ENCODE measurements around the gene DPPA5.

The DPPA5 gene

DNA sequence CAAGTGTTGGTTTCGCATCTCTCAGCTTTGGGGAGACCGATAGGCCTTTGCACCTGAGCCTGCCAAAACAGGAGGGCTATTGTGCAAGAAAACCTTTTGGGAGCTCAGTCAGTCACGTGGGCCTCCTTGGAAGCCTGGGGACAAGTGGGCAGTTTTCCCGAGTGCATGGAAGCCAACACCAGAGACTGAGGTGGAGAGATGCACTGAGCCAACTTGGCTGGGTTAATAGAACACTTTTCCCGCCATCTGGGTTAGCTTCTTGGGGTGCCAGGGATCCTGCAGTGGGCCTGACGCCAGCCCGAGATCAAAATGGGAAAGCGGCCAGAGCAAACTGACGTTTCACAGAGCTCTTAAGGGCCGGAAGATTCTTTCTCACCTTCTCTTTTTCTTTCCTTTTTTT is 18.4 kb upstream of the DPPA5 start:
- Mint-ChIP-seq H3K27me3 (no peaks in the 10 kb centered on the region), H3K36me3 (no peaks in the 10 kb centered on the region), H3K9me3 (ENCODE audit: low read depth) (no peaks in the 10 kb centered on the region), H3K27ac (no peak overlapping the region), H3K4me3 (no peak overlapping the region), H3K4me1 (ENCODE audit: low read depth) (no peaks in the 10 kb centered on the region)

DNA sequence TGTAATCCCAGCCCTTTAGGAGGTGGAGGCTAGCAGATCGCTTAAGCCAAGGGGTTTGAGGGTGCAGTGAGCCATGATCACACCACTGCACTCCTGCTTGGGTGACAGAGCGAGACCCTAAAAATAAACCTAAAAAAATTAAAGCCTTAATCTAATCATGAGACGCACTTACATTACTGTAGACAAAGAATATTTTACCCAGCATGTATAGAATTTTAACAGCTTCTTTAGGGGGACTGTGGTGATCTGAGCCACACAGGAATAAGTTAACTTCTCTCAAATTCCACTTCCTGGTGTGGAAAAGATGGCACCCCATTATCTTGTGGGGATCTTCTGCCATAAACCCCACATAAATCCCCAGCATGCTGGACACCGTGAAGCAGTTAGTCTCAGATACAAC is 17.9 kb upstream of the DPPA5 start:
- H3K4me3 Mint-ChIP-seq, result no peak overlapping the region
- H3K4me1 Mint-ChIP-seq (ENCODE audit: low read depth), result no peaks in the 10 kb centered on the region
- no peaks in the 10 kb centered on the region for H3K9me3 Mint-ChIP-seq (ENCODE audit: low read depth)
- H3K27me3 Mint-ChIP-seq, result no peaks in the 10 kb centered on the region
- H3K27ac Mint-ChIP-seq, result no peak overlapping the region
- H3K36me3 Mint-ChIP-seq, result no peaks in the 10 kb centered on the region

DNA sequence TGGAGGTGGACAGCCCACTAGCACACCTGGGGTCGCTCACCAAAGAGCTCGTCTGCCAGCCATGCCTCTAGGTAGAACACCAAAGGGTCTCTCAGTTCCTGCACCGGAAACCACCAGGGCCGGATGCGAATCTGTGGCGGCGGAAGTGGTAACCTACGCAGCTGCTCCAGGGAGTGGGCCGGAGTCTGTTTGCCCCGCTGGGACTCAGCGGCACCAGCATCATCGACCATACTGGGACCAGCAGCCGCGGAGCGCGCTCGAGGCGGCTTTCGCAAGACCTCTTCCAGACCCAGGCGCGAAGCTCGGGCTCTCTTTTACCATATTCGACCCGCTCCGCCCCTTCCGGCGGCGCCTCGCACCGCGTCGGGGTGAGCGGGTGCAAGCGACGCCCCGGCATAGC is 15.5 kb upstream of the DPPA5 start, which contains the start of gene OOEP:
TSS of gene OOEP (minus strand) at position 335 of the 400 bp plus-strand sequence. CDS start at position 230, 105 bp downstream.
- no peak within 1 kb of the TSS for H3K27ac Mint-ChIP-seq
- H3K27me3 Mint-ChIP-seq, result peaks cover 2% of the 10 kb centered on the region
- no peaks in the 10 kb centered on the region for H3K36me3 Mint-ChIP-seq
- H3K9me3 Mint-ChIP-seq (ENCODE audit: low read depth), result no peaks in the 10 kb centered on the region
- no peaks in the 10 kb centered on the region for H3K4me1 Mint-ChIP-seq (ENCODE audit: low read depth)
- no peak within 1 kb of the TSS for H3K4me3 Mint-ChIP-seq

DNA sequence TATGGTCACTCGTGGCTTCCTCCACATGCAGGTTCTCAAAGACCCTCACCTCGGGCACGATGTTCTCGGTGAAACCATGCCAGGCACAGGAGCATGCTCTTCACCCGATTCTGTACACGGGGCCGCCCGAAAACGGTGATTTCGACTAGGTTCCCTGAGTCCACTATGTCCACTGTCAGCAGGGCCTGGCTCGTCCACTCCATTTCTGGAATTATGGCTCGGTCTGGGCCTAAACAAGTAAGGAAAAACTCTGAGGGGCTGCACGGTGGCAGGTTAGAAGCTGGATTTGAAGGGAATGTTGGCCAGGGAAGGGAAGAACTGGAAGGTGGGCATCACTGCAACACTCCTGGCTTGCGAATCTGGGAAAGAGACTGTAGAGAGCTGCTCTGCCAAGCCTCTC is 15.1 kb upstream of the DPPA5 start:
- Mint-ChIP-seq H3K27ac (no peak overlapping the region), H3K36me3 (no peaks in the 10 kb centered on the region), H3K9me3 (ENCODE audit: low read depth) (no peaks in the 10 kb centered on the region), H3K27me3 (peaks cover 2% of the 10 kb centered on the region), H3K4me3 (no peak overlapping the region), H3K4me1 (ENCODE audit: low read depth) (no peaks in the 10 kb centered on the region)

DNA sequence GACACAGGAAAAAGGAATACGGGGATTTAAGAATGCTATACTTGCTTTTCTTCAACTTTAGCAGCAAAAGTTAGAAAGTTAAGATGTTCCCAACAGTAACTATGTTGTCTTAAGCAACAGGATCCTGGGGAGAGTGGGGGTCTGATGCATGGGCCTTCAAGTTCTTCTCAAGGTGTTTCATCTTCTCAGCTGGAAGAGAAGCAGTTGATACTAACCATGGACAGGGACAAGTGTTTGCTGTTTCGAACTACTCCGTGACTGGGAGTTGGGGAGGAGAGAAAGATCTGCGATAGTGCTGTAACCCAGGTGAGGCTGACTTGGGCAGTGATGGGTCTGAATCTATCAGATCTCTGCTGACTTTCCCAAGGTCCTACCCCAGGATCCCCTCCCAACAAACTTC is 14.6 kb upstream of the DPPA5 start:
- Mint-ChIP-seq H3K36me3 (no peaks in the 10 kb centered on the region), H3K27ac (no peak overlapping the region), H3K4me1 (ENCODE audit: low read depth) (no peaks in the 10 kb centered on the region), H3K27me3 (peaks cover 2% of the 10 kb centered on the region), H3K9me3 (ENCODE audit: low read depth) (no peaks in the 10 kb centered on the region), H3K4me3 (no peak overlapping the region)

DNA sequence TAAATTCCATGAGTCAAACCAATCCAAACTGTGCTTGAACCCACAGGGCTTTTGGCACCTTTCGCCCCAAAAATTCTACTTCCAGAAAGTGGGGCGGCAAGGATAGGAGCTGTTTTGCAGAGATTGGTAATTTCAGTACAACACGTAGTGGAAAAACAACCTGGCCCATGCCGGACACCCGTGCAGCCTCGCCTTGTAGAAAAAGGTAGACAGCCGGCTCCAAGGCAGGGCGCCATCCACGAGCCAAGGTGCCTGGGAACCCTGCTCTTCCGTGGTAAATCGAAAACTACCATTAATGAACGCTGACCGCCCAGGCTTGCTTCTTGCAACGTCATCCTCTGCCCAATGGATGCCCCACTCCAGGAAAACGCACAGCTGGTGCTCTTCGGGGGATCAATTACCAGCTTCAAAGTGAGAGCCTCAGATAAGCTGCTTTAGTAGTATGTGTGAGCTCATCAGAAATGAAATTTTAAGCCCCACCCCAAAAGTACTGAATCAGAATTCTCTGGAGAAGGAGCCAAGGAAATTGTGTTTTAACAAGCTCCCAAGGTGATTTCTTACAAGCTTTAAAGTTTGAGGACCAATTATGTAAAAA is 13.8 kb upstream of the DPPA5 start:
- Mint-ChIP-seq H3K4me3 (no peak overlapping the region), H3K9me3 (ENCODE audit: low read depth) (no peaks in the 10 kb centered on the region), H3K36me3 (no peaks in the 10 kb centered on the region), H3K27me3 (peaks cover 2% of the 10 kb centered on the region), H3K27ac (no peak overlapping the region), H3K4me1 (ENCODE audit: low read depth) (no peaks in the 10 kb centered on the region)

DNA sequence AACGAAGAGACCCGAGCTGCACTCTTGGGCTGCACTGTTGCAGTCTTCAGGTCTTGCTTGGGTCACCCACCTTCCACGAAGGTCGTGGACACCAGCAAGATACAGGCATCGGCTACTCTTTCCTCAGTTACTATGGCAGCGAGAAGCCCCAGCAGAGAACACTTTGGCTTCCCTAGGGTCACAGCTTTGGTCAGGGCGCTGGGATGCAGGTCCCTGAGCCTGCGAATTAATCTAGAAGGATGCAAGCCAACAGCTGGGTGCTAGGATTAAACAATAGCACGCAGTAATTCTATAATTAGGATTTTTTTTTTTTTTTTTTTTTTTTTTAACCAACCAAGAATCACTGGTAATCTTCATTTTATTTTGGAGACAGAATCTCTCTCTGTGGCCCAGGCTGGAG is 10.5 kb upstream of the DPPA5 start:
- Mint-ChIP-seq H3K27me3 (peaks cover 2% of the 10 kb centered on the region), H3K9me3 (ENCODE audit: low read depth) (no peaks in the 10 kb centered on the region), H3K4me1 (ENCODE audit: low read depth) (no peaks in the 10 kb centered on the region), H3K27ac (no peak overlapping the region), H3K4me3 (no peak overlapping the region), H3K36me3 (peaks cover 2% of the 10 kb centered on the region)

DNA sequence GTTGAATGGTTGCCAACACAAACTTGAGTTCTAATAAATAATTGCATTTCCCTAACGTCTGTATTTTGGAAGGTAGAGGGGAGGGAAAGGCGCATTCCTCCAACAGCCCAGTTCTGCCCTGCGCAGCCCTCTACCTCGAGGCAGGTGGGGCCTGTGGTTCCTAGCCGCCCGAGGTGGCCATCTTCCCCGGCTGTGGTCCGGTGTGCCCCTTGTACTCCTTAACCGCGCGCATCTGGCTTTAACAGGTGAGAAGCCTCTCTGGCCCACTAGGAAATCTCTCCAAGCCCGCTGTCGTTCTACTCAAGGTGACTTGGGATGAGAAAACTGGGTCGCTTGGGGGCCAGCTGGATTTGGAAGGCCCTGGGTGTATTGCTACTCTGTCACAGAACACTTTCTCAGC is 10.0 kb upstream of the DPPA5 start:
- Mint-ChIP-seq H3K36me3 (peaks cover 2% of the 10 kb centered on the region), H3K27ac (no peak overlapping the region), H3K27me3 (peaks cover 2% of the 10 kb centered on the region), H3K9me3 (ENCODE audit: low read depth) (no peaks in the 10 kb centered on the region), H3K4me3 (no peak overlapping the region), H3K4me1 (ENCODE audit: low read depth) (no peaks in the 10 kb centered on the region)

DNA sequence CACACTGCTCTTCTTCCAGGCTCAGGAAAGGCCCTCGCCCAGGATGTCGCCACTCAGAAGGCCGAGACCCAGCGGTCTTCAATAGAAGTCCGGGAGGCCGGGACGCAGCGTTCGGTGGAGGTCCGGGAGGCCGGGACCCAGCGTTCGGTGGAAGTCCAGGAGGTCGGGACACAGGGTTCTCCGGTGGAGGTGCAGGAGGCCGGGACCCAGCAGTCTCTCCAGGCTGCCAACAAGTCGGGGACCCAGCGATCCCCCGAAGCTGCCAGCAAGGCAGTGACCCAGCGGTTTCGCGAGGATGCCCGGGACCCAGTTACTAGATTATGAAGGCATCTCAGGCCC is 9.4 kb upstream of the DPPA5 start:
- Mint-ChIP-seq H3K27ac (no peak overlapping the region), H3K9me3 (ENCODE audit: low read depth) (no peaks in the 10 kb centered on the region)

DNA sequence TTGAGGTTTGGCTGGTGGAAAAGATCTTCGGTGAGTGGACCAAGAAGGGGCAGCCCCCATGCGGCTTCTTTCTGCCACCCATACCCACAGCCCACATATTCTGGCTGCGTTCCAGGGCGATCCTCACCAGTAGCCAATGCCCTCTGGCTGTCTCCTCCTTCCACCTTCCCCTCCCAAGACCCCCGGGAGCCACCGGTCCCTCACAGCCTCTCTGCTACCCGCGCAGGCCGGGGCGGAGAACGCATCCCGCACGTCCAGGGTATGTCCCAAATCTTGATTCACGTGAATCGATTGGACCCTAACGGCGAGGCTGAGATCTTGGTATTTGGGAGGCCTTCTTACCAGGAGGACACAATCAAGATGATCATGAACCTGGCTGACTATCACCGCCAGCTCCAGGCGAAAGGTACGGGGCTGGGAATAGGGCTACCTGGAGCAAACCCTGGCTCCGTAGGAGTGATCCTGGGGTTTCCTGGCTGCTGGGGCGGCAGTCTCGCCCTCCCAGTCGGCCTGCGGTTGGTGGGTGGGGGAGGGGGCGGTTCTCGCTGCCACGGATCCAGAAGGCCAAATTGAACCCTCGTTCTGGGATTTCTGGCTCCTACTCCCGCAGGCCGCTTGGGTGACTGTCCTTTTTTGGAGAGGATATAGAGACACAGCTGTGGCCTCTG is 8.9 kb upstream of the DPPA5 start:
- no peaks in the 10 kb centered on the region for H3K9me3 Mint-ChIP-seq (ENCODE audit: low read depth)
- peaks cover 4% of the 10 kb centered on the region for H3K27me3 Mint-ChIP-seq
- no peaks in the 10 kb centered on the region for H3K4me1 Mint-ChIP-seq (ENCODE audit: low read depth)
- H3K36me3 Mint-ChIP-seq, result peaks cover 2% of the 10 kb centered on the region
- H3K4me3 Mint-ChIP-seq, result no peak overlapping the region
- no peak overlapping the region for H3K27ac Mint-ChIP-seq

More for the DNA sequence above, 9.4 kb upstream of the DPPA5 start:
- peaks cover 3% of the 10 kb centered on the region for H3K27me3 Mint-ChIP-seq
- peaks cover 2% of the 10 kb centered on the region for H3K36me3 Mint-ChIP-seq
- H3K4me3 Mint-ChIP-seq, result no peak overlapping the region
- no peaks in the 10 kb centered on the region for H3K4me1 Mint-ChIP-seq (ENCODE audit: low read depth)

DNA sequence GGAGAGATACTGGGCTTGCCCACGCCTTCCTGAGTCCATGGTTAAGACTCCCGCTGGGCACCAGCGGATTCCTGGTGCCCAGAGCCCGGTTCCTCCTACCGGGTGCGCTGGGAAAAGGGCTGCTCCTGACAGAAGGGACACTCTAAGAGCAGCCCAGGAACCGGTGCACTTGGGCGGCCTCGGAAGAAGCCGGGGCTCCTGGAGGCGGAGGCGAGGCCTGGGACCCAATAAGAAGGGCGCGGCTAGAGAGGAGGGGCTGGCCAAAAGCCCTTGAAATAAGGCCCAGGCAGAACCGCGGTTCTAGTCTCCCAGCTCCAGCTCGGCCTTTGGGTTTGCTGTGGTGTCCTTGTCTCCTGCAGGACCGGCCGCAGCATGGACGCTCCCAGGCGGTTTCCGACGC is 8.3 kb upstream of the DPPA5 start, which contains the start of gene KHDC3L:
TSS of gene KHDC3L (plus strand) at position 301 of the 400 bp plus-strand sequence. CDS start at position 373, 72 bp downstream.
- H3K4me3 Mint-ChIP-seq, result no peak within 1 kb of the TSS
- peaks cover 2% of the 10 kb centered on the region for H3K36me3 Mint-ChIP-seq
- H3K27me3 Mint-ChIP-seq, result peaks cover 4% of the 10 kb centered on the region
- no peaks in the 10 kb centered on the region for H3K4me1 Mint-ChIP-seq (ENCODE audit: low read depth)
- H3K27ac Mint-ChIP-seq, result no peak within 1 kb of the TSS
- H3K9me3 Mint-ChIP-seq (ENCODE audit: low read depth), result no peaks in the 10 kb centered on the region

DNA sequence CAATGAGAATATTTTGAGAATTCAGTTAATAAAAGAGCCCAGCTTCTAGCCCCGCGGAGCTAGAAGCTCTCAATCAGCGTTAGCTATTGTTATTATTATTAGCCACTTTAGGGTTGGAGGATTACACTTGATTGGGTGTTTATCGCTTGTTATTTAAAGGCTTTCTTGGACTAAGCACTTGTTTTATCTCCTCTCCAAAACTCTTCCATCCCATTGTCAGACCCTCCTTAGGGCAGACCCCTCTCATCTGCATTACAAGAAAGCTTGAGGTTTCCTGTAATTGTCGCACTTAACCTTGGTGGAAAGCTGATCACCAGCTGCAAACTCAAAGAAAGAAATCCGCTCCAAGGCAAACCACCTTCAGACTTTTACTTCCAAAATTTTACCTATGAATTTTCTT is 4.8 kb downstream of the DPPA5 start:
- H3K4me3 Mint-ChIP-seq, result no peak overlapping the region
- peaks cover 1% of the 10 kb centered on the region for H3K4me1 Mint-ChIP-seq (ENCODE audit: low read depth)
- H3K9me3 Mint-ChIP-seq (ENCODE audit: low read depth), result no peaks in the 10 kb centered on the region
- no peak overlapping the region for H3K27ac Mint-ChIP-seq
- no peaks in the 10 kb centered on the region for H3K36me3 Mint-ChIP-seq
- peaks cover 22% of the 10 kb centered on the region for H3K27me3 Mint-ChIP-seq

DNA sequence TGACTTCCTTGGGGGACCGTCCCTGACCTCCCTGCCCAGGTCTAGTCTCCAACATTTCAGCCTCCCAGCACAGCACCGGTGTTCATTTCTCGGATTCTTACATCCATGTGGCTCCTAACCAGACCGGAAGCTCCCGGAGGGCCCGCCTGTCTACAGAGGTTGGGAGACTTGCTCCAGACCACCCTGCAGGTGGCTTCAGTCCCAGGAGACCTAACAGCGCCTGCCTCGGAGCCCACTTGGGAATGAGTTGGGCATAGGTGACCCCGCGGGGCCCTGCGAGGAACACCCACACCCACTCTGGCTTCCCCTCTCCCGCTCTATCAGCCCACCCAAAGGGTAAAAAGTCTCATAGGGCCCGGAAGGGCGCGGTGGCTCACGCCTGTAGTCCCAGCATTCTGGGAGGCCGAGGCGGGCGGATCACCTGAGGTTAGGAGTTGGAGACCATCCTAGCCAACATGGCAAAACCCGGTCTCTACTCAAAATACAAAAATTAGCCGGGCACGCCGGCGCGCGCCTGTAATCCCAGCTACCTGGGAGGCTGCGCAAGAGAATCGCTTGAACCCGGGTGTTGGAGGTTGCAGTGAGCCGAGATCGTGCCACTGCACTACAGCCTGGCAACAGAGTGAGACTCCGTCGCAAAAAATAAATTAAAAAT is 5.4 kb downstream of the DPPA5 start:
- no peaks in the 10 kb centered on the region for H3K9me3 Mint-ChIP-seq (ENCODE audit: low read depth)
- peaks cover 1% of the 10 kb centered on the region for H3K4me1 Mint-ChIP-seq (ENCODE audit: low read depth)
- peaks cover 22% of the 10 kb centered on the region for H3K27me3 Mint-ChIP-seq
- no peak overlapping the region for H3K27ac Mint-ChIP-seq
- H3K36me3 Mint-ChIP-seq, result no peaks in the 10 kb centered on the region
- H3K4me3 Mint-ChIP-seq, result no peak overlapping the region

DNA sequence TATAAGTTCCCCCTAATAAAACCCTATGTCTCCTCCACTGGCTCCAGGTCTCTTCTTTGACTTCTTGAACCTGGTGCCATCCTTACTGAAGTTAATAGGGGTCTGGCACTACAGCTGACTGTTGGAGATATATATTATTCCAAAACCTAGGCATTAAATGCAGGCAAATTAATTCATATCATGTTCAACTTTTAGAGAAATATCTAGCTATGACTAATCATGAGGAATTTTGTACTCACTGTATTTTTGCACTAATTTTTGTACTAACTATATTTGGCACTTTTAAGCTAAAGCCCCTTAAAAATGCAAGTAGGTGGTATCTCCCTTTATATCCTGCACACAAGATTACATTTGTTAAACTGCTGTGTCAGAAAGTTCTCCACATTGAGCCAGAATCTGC is 10.9 kb downstream of the DPPA5 start:
- no peaks in the 10 kb centered on the region for H3K4me1 Mint-ChIP-seq (ENCODE audit: low read depth)
- no peaks in the 10 kb centered on the region for H3K9me3 Mint-ChIP-seq (ENCODE audit: low read depth)
- H3K36me3 Mint-ChIP-seq, result no peaks in the 10 kb centered on the region

DNA sequence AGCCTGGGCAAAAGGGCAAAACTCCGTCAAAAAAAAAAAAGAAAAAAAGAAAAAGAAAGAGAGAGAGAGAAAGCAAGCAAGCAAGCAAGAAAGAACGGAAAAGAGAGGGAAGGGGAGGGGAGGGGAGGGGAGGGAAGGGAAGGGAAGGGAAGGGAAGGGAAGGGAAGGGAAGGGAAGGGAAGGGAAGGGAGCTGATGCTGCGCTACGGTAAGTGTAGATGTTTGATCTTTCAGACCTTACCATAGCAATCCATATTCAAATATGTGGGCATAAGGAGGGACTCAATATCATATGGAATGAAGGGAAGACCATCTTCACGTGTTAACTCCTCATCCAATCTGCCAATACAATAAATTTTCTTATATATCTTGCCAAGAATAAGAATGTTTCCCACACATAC is 11.9 kb downstream of the DPPA5 start:
- no peak overlapping the region for H3K27ac Mint-ChIP-seq
- peaks cover 5% of the 10 kb centered on the region for H3K27me3 Mint-ChIP-seq
- no peak overlapping the region for H3K4me3 Mint-ChIP-seq
- no peaks in the 10 kb centered on the region for H3K36me3 Mint-ChIP-seq
- no peaks in the 10 kb centered on the region for H3K4me1 Mint-ChIP-seq (ENCODE audit: low read depth)
- no peaks in the 10 kb centered on the region for H3K9me3 Mint-ChIP-seq (ENCODE audit: low read depth)

More for the DNA sequence above, 10.9 kb downstream of the DPPA5 start:
- no peak overlapping the region for H3K27ac Mint-ChIP-seq
- peaks cover 7% of the 10 kb centered on the region for H3K27me3 Mint-ChIP-seq
- H3K4me3 Mint-ChIP-seq, result no peak overlapping the region

Data from activated naive CD8-positive, alpha-beta T cell (primary cell).